ENCODE results near the gene RBM10. TPM values are rescaled to one million over a fixed set of nuclear protein-coding genes. Genes with fewer than 3 reads are reported as not detected.

Gene RBM10
- total and polyA plus RNA-seq, 7 experiments from 2014 or later: 24.6 to 55.6 (median 37.0) TPM

DNA sequence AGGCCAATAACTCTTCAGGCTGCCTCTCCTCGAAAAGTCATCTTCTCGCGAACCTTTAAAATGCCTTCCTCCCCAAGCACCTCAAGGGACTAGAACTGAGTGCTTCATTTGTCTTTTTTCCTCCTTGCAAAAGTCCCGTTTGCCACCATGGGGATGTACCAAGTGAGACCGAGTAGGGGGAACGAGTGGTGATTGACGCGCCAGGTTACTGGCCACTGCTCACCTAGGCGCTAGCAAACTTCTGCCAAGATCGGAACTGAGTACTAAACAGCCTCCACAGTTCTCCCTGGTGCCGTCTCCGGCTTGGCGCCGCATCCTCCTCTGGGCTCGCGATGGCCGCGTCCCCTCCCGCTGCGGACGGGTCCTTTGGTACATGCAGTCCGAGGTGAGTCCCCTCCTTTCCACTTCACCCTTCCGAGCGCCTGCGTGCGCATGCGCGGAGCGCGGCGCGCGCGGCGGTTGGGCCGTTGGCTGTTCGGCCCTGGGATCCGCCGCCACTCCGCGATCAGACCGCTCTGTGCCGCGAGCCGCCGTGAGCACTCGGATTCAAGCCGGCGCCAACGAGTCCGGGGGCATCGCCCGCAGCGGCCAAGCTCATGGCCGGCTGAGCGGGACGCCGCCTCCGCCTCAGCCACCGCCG, 73.4 kb downstream of the RBM10 start, which contains the start of gene CDK16:
TSS of gene CDK16 (plus strand) at position 402 of the 640 bp plus-strand sequence. CDS start 4,877 bp downstream, outside the sequence.
- Mint-ChIP-seq H3K9me3 (peaks cover 0 to 1% (median 0%) of the 10 kb centered on the region in 11 donors), H3K27ac (peak within 1 kb of the TSS; percentile 98 to 100 (median 99)), H3K4me3 (peak within 1 kb of the TSS; percentile 89 to 99 (median 95)), H3K27me3 (peaks cover 0 to 2% (median 0%) of the 10 kb centered on the region in 5 donors), H3K4me1 (peaks cover 26 to 44% (median 41%) of the 10 kb centered on the region in 7 donors), H3K36me3 (peaks cover 0 to 34% (median 18%) of the 10 kb centered on the region in 5 donors)
- ChIA-PET POLR2A (interaction anchor here (0.7 to 5.4 kb wide), 16 partner anchors 10 to 338 kb away, joined by 3 to 72 read pairs (median 7); partner anchors contain the start of genes NDUFB11, RBM10 and USP11), CTCF (no interaction called here)
- Histone ChIP-seq H3K36me3 (ENCODE audit: control insufficient read depth in 2 of 3, insufficient read depth in 3 of 3, low read length in 3 of 3) (peaks cover 0 to 38% (median 0%) of the 10 kb centered on the region in 3 experiments), H3K4me3 (ENCODE audit: low read length) (peak within 1 kb of the TSS; percentile 98), H3K27ac (ENCODE audit: low read depth, low read length) (peak within 1 kb of the TSS; percentile 97), H3K27me3 (ENCODE audit: control insufficient read depth in 2 of 2, insufficient read depth in 2 of 2, low read length in 2 of 2) (no peaks in the 10 kb centered on the region), H3K4me1 (ENCODE audit: control insufficient read depth in 2 of 2, insufficient read depth in 2 of 2, low read length in 2 of 2) (peaks cover 16 to 20% of the 10 kb centered on the region in 2 donors), H3K9me3 (ENCODE audit: control insufficient read depth in 2 of 3, low read length in 3 of 3) (no peaks in the 10 kb centered on the region)
- peak in 8 of 9 donors; percentile 61 to 95 (median 87) for DNase-seq
- ATAC-seq: peak; percentile 43
- intact Hi-C loops (cut with micrococcal nuclease): loop anchor here (1.0 to 5.0 kb wide), 14 partner anchors 15 to 1739 kb away; partner anchors contain the start of genes USP11 (in 2 of the 2), ELK1 (in 1 of the 2), NDUFB11 (in 1 of the 2) and OTUD5 (in 1 of the 2)

GRCh38 chrX:47218920-47219815, 74.1 kb downstream of the RBM10 start:
- H3K27me3 Mint-ChIP-seq: peaks cover 0 to 2% (median 0%) of the 10 kb centered on the region in 5 donors
- H3K4me1 ChIP-seq (ENCODE audit: control insufficient read depth in 2 of 2, insufficient read depth in 2 of 2, low read length in 2 of 2): peaks cover 16 to 20% of the 10 kb centered on the region in 2 donors
- peaks cover 0 to 1% (median 0%) of the 10 kb centered on the region in 11 donors for H3K9me3 Mint-ChIP-seq
- peak overlapping the region; percentile 76 to 99 (median 95) for H3K27ac Mint-ChIP-seq
- peaks cover 0 to 37% (median 13%) of the 10 kb centered on the region in 5 donors for H3K36me3 Mint-ChIP-seq
- H3K4me3 Mint-ChIP-seq: peak overlapping the region; percentile 85 to 99 (median 94)
- ATAC-seq (no peak), DNase-seq (peak in 5 of 9 donors; percentile 19 to 63 (median 32))
- H3K27ac ChIP-seq (ENCODE audit: low read depth, low read length): peak overlapping the region; percentile 97
- H3K27me3 ChIP-seq (ENCODE audit: control insufficient read depth in 2 of 2, insufficient read depth in 2 of 2, low read length in 2 of 2): no peaks in the 10 kb centered on the region
- intact Hi-C loops (cut with micrococcal nuclease): loop anchor here (1.0 to 5.0 kb wide), 14 partner anchors 14 to 1738 kb away; partner anchors contain the start of genes USP11 (in 2 of the 2), ELK1 (in 1 of the 2), NDUFB11 (in 1 of the 2) and OTUD5 (in 1 of the 2)
- no peaks in the 10 kb centered on the region for H3K9me3 ChIP-seq (ENCODE audit: control insufficient read depth in 2 of 3, low read length in 3 of 3)
- peaks cover 0 to 40% (median 0%) of the 10 kb centered on the region in 3 experiments for H3K36me3 ChIP-seq (ENCODE audit: control insufficient read depth in 2 of 3, insufficient read depth in 3 of 3, low read length in 3 of 3)
- POLR2A ChIA-PET: interaction anchor here (0.6 to 5.4 kb wide), 11 partner anchors 10 to 295 kb away, joined by 3 to 72 read pairs (median 8); partner anchors contain the start of genes NDUFB11, RBM10 and USP11
- H3K4me1 Mint-ChIP-seq: peaks cover 26 to 44% (median 41%) of the 10 kb centered on the region in 7 donors
- CTCF ChIA-PET: no interaction called here
- H3K4me3 ChIP-seq (ENCODE audit: low read length): peak overlapping the region; percentile 98

DNA sequence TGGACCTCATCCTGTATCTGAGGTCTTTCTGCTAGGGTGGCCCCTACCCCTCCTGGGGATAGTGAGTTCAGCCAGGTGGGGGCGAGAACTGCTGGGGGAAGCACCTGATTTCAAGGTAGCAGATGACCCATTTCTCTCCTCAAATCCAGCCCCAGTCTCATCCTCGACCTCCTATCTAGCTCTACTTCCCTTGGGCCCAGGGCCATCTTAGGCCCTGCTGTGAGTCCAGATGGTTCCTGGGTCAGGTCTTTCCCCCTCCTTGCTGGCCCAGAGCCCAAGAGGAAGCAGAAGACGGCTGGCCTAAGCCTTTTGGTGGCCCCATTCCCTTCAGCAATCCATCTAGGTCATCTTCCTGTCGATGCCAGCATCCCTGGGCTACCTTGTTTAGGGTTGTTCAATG, 76.7 kb downstream of the RBM10 start:
- ChIA-PET POLR2A (interaction anchor here (1.0 to 5.4 kb wide), 2 partner anchors 10 to 167 kb away, joined by 3 to 72 read pairs; partner anchors contain the start of gene USP11), CTCF (no interaction called here)
- intact Hi-C loops (cut with micrococcal nuclease): no loop called here
- H3K27me3 ChIP-seq (ENCODE audit: control insufficient read depth in 2 of 2, insufficient read depth in 2 of 2, low read length in 2 of 2): no peaks in the 10 kb centered on the region
- H3K4me3 ChIP-seq (ENCODE audit: low read length): no peak overlapping the region
- peaks cover 0 to 1% (median 0%) of the 10 kb centered on the region in 11 donors for H3K9me3 Mint-ChIP-seq
- peaks cover 24 to 39% (median 34%) of the 10 kb centered on the region in 7 donors for H3K4me1 Mint-ChIP-seq
- peak overlapping the region in 5 of 9 donors; percentile 8 to 75 (median 49) for H3K27ac Mint-ChIP-seq
- peaks cover 4 to 42% (median 8%) of the 10 kb centered on the region in 3 experiments for H3K36me3 ChIP-seq (ENCODE audit: control insufficient read depth in 2 of 3, insufficient read depth in 3 of 3, low read length in 3 of 3)
- H3K9me3 ChIP-seq (ENCODE audit: control insufficient read depth in 2 of 3, low read length in 3 of 3): no peaks in the 10 kb centered on the region
- ATAC-seq (no peak), DNase-seq (no peak)
- H3K36me3 Mint-ChIP-seq: peaks cover 0 to 38% (median 12%) of the 10 kb centered on the region in 5 donors
- peak overlapping the region in 2 of 10 donors; percentile 19 to 39 for H3K4me3 Mint-ChIP-seq
- no peak overlapping the region for H3K27ac ChIP-seq (ENCODE audit: low read depth, low read length)
- peaks cover 16 to 20% of the 10 kb centered on the region in 2 donors for H3K4me1 ChIP-seq (ENCODE audit: control insufficient read depth in 2 of 2, insufficient read depth in 2 of 2, low read length in 2 of 2)
- H3K27me3 Mint-ChIP-seq: peaks cover 0 to 2% (median 0%) of the 10 kb centered on the region in 5 donors

- ATAC-seq: no peak
- H3K36me3 Mint-ChIP-seq: peaks cover 0 to 44% (median 12%) of the 10 kb centered on the region in 5 donors
- H3K4me1 ChIP-seq (ENCODE audit: control insufficient read depth in 2 of 2, insufficient read depth in 2 of 2, low read length in 2 of 2): peaks cover 10 to 14% of the 10 kb centered on the region in 2 donors
- peaks cover 4 to 49% (median 8%) of the 10 kb centered on the region in 3 experiments for H3K36me3 ChIP-seq (ENCODE audit: control insufficient read depth in 2 of 3, insufficient read depth in 3 of 3, low read length in 3 of 3)
- no peak overlapping the region for H3K4me3 ChIP-seq (ENCODE audit: low read length)
- H3K27ac Mint-ChIP-seq: peak overlapping the region in 5 of 9 donors; percentile 38 to 51 (median 41)
- peak in 1 of 9 donors; percentile 15 for DNase-seq
- no peak overlapping the region for H3K4me3 Mint-ChIP-seq
- no peaks in the 10 kb centered on the region for H3K9me3 ChIP-seq (ENCODE audit: control insufficient read depth in 2 of 3, low read length in 3 of 3)
- CTCF ChIA-PET: no interaction called here
- intact Hi-C loops (cut with micrococcal nuclease): no loop called here
- H3K9me3 Mint-ChIP-seq: peaks cover 0 to 1% (median 0%) of the 10 kb centered on the region in 11 donors
- no peaks in the 10 kb centered on the region for H3K27me3 ChIP-seq (ENCODE audit: control insufficient read depth in 2 of 2, insufficient read depth in 2 of 2, low read length in 2 of 2)
- POLR2A ChIA-PET: interaction anchor here (2.4 kb wide), 1 partner anchor 10 kb away, joined by 5 read pairs; the partner anchor contains the start of gene USP11
- no peak overlapping the region for H3K27ac ChIP-seq (ENCODE audit: low read depth, low read length)
- peaks cover 17 to 29% (median 26%) of the 10 kb centered on the region in 7 donors for H3K4me1 Mint-ChIP-seq
- H3K27me3 Mint-ChIP-seq: peaks cover 0 to 2% (median 0%) of the 10 kb centered on the region in 5 donors
Observed at GRCh38 chrX:47222751-47223350, 77.8 kb downstream of the RBM10 start.

- peaks cover 0 to 51% (median 13%) of the 10 kb centered on the region in 5 donors for H3K36me3 Mint-ChIP-seq
- Histone ChIP-seq H3K4me3 (ENCODE audit: low read length) (no peak overlapping the region), H3K4me1 (ENCODE audit: control insufficient read depth in 2 of 2, insufficient read depth in 2 of 2, low read length in 2 of 2) (peaks cover 10 to 14% of the 10 kb centered on the region in 2 donors), H3K27me3 (ENCODE audit: control insufficient read depth in 2 of 2, insufficient read depth in 2 of 2, low read length in 2 of 2) (no peaks in the 10 kb centered on the region), H3K9me3 (ENCODE audit: control insufficient read depth in 2 of 3, low read length in 3 of 3) (no peaks in the 10 kb centered on the region), H3K27ac (ENCODE audit: low read depth, low read length) (no peak overlapping the region), H3K36me3 (ENCODE audit: control insufficient read depth in 2 of 3, insufficient read depth in 3 of 3, low read length in 3 of 3) (peaks cover 4 to 51% (median 8%) of the 10 kb centered on the region in 3 experiments)
- H3K4me1 Mint-ChIP-seq: peaks cover 17 to 29% (median 26%) of the 10 kb centered on the region in 7 donors
- H3K27ac Mint-ChIP-seq: no peak overlapping the region
- H3K4me3 Mint-ChIP-seq: no peak overlapping the region
- H3K27me3 Mint-ChIP-seq: no peaks in the 10 kb centered on the region
- CTCF ChIA-PET: no interaction called here
- POLR2A ChIA-PET: interaction anchor here (2.4 kb wide), 1 partner anchor 9 kb away, joined by 5 read pairs; the partner anchor contains the start of gene USP11
- no peak for ATAC-seq
- H3K9me3 Mint-ChIP-seq: peaks cover 0 to 1% (median 0%) of the 10 kb centered on the region in 11 donors
- intact Hi-C loops (cut with micrococcal nuclease): no loop called here
- no peak for DNase-seq
Observed at GRCh38 chrX:47223476-47224250, 78.6 kb downstream of the RBM10 start.

All from naive thymus-derived CD4-positive, alpha-beta T cell (primary cell).